IMR-90 (cell line): ENCODE measurements around the gene CDH13. TPM values are rescaled to one million over a fixed set of nuclear protein-coding genes. Genes with fewer than 3 reads are reported as not detected.
A peak's percentile ranks its signal among the peaks of the same experiment; 100 is the strongest.

Experiments used
- ATAC-seq: fragments of 200-7000 bp; cut with Tn5 transposase; 2 replicates; pipeline ENCODE4 v1.9.1; 2020; ENCODE audit warnings: low read depth, mild to moderate bottlenecking, moderate library complexity
- BruUV-seq: library from RNA; stranded (reverse); fragments of 400-500 nt; replicated peaks from 2 replicates; lab custom pipeline; 2021; lab: Mats Ljungman, UMichigan
- CTCF ChIA-PET: fragments of 300-600 bp; formaldehyde crosslinking; extraction: SDS; loops from one replicate; lab custom pipeline; 2021; ENCODE audit warnings: antibody characterized with exemption; lab: Yijun Ruan, JAX
- POLR2A ChIA-PET: fragments of 300-600 bp; sonication (Branson Sonifier 250); formaldehyde crosslinking; loops from one replicate; lab custom pipeline; 2022; ENCODE audit warnings: antibody characterized with exemption; ENCODE audit not compliant: unreplicated experiment; lab: Charles Lee
- DNase-seq: peaks from one replicate; pipeline ENCODE4 v3.0.0; 2013
- H2AFZ ChIP-seq: replicated peaks from 2 replicates; pipeline ENCODE3; 2013; ENCODE audit warnings: low read length, mild to moderate bottlenecking; ENCODE audit not compliant: poor library complexity
- H2AK5ac ChIP-seq: 2 replicates; pipeline ENCODE4 v1.6.1; 2013; ENCODE audit warnings: low read depth, low read length, inconsistent platforms
- H2AK9ac ChIP-seq: replicated peaks from 2 replicates; pipeline ENCODE3; 2013; ENCODE audit warnings: mild to moderate bottlenecking, low read depth, low read length, moderate library complexity; ENCODE audit not compliant: poor library complexity
- H2BK120ac ChIP-seq: 2 replicates; pipeline ENCODE4 v1.6.1; 2013; ENCODE audit warnings: low read depth, low read length, inconsistent platforms
- H2BK15ac ChIP-seq: 3 replicates; pipeline ENCODE4 v1.6.1; 2013; ENCODE audit warnings: low read depth, low read length, inconsistent platforms
- H2BK20ac ChIP-seq: 2 replicates; pipeline ENCODE4 v1.6.1; 2013; ENCODE audit warnings: low read depth, mild to moderate bottlenecking, inconsistent platforms, low read length, moderate library complexity
- H2BK5ac ChIP-seq: 2 replicates; pipeline ENCODE4 v1.6.1; 2013; ENCODE audit warnings: mild to moderate bottlenecking, low read depth, low read length, inconsistent platforms; ENCODE audit not compliant: poor library complexity, severe bottlenecking
- H3K14ac ChIP-seq: replicated peaks from 2 replicates; pipeline ENCODE4 v1.6.1; 2013; ENCODE audit warnings: low read depth, low read length, inconsistent platforms
- H3K18ac ChIP-seq: 2 replicates; pipeline ENCODE4 v1.6.1; 2013; ENCODE audit warnings: low read depth, low read length, control low read depth
- H3K23ac ChIP-seq: 2 replicates; pipeline ENCODE4 v1.6.1; 2013; ENCODE audit warnings: low read depth, low read length, inconsistent platforms
- H3K27ac ChIP-seq: 2 replicates; pipeline ENCODE4 v1.5.1; 2013; ENCODE audit warnings: mild to moderate bottlenecking, control low read depth, low read length; ENCODE audit not compliant: insufficient read depth
- H3K27me3 ChIP-seq: 2 replicates; pipeline ENCODE4 v1.6.1; 2013; ENCODE audit warnings: low read length; ENCODE audit not compliant: control insufficient read depth, insufficient read depth
- H3K36me3 ChIP-seq: 2 replicates; pipeline ENCODE4 v1.6.1; 2013; ENCODE audit warnings: low read length, mixed read lengths; ENCODE audit not compliant: control insufficient read depth, insufficient read depth
- H3K4ac ChIP-seq: 2 replicates; pipeline ENCODE4 v1.6.1; 2013; ENCODE audit warnings: low read depth, low read length, inconsistent platforms
- H3K4me1 ChIP-seq: 2 replicates; pipeline ENCODE4 v1.6.1; 2013; ENCODE audit warnings: low read length, mixed read lengths; ENCODE audit not compliant: control insufficient read depth, insufficient read depth
- H3K4me2 ChIP-seq: 2 replicates; pipeline ENCODE4 v1.6.1; 2013; ENCODE audit warnings: low read depth, mild to moderate bottlenecking, control low read depth, low read length, moderate library complexity
- H3K4me3 ChIP-seq: 2 replicates; pipeline ENCODE4 v1.5.1; 2013; ENCODE audit warnings: low read depth, mild to moderate bottlenecking, control low read depth, low read length, moderate library complexity; ENCODE audit not compliant: insufficient read depth
- H3K56ac ChIP-seq: 2 replicates; pipeline ENCODE4 v1.6.1; 2013; ENCODE audit warnings: low read length, inconsistent platforms; ENCODE audit not compliant: insufficient read depth; ENCODE audit errors: extremely low read depth
- H3K79me1 ChIP-seq, 2 experiments: 2 replicates each; pipeline ENCODE4 v1.6.1; 2013; ENCODE audit warnings: low read length in 2 of 2, inconsistent platforms in 1 of 2, low read depth in 1 of 2
- H3K9ac ChIP-seq: 2 replicates; pipeline ENCODE4 v1.6.1; 2013; ENCODE audit warnings: low read depth, low read length, control low read depth
- H3K9me1 ChIP-seq: 2 replicates; pipeline ENCODE4 v1.6.1; 2013; ENCODE audit warnings: low read length, inconsistent platforms; ENCODE audit not compliant: insufficient read depth
- H3K9me3 ChIP-seq: 2 replicates; pipeline ENCODE4 v1.6.1; 2013; ENCODE audit warnings: low read length; ENCODE audit not compliant: control insufficient read depth, insufficient read depth
- H4K20me1 ChIP-seq: 2 replicates; pipeline ENCODE4 v1.6.1; 2013; ENCODE audit warnings: low read length, inconsistent platforms; ENCODE audit not compliant: insufficient read depth
- H4K5ac ChIP-seq: 2 replicates; pipeline ENCODE4 v1.6.1; 2013; ENCODE audit warnings: mild to moderate bottlenecking, low read depth, low read length, control low read depth
- H4K8ac ChIP-seq, 2 experiments: 2 replicates each; pipeline ENCODE4 v1.6.1; 2013; ENCODE audit warnings: low read depth in 2 of 2, low read length in 2 of 2, control low read depth in 1 of 2, inconsistent platforms in 1 of 2
- H4K91ac ChIP-seq: 2 replicates; pipeline ENCODE4 v1.6.1; 2013; ENCODE audit warnings: low read depth, low read length, inconsistent platforms; ENCODE audit not compliant: insufficient read depth
- ELK1 ChIP-seq: fragments of 150-350 bp; IDR thresholded peaks from 2 replicates; pipeline ENCODE4 v1.6.1; 2016; ENCODE audit warnings: low read depth, mild to moderate bottlenecking, low read length, moderate library complexity, borderline replicate concordance
- MAFK ChIP-seq: IDR thresholded peaks from 2 replicates; pipeline ENCODE4 v1.6.1; 2012; ENCODE audit warnings: low read depth, low read length, improper control_type of control experiment
- WGBS, 2 experiments: methylation state at CpG; one replicate each; pipeline versions ENCODE4 v1.1.5 to v1.1.7; 2013; ENCODE audit warnings: missing lambda C conversion rate in 2 of 2; ENCODE audit not compliant: insufficient read length in 1 of 2; ENCODE audit errors: extremely low coverage in 2 of 2; 5-methylcytosine and 5-hydroxymethylcytosine counted together
- dilution Hi-C: fragments of 300-500 bp; cut with HindIII; formaldehyde crosslinking; loops from one replicate; pipeline ENCODE4 v1.14.3; 2018; ENCODE audit warnings: low sequenced_read_pairs; ENCODE audit not compliant: unreplicated experiment
- in situ Hi-C: fragments of 300-500 bp; cut with MboI; formaldehyde crosslinking; loops from 3 replicates; pipeline ENCODE4 v1.14.3; 2019; ENCODE audit warnings: low sequenced_read_pairs, inconsistent platforms, mixed read lengths
- intact Hi-C: fragments of 100-400 bp; cut with micrococcal nuclease; formaldehyde crosslinking; loops from 2 replicates; pipeline ENCODE4 v1.10.0; 2022
- polyA plus RNA-seq, 3 experiments: library from polyadenylated mRNA; depleted of rRNA; stranded (reverse); fragments of >200 nt; gene quantifications; 2 replicates each; pipeline ENCODE4 v1.2.3, GENCODE V29; 2012; ENCODE audit warnings: low replicate concordance in 1 of 3
- total RNA-seq: library from RNA; depleted of rRNA; stranded (reverse); fragments of >200 nt; gene quantifications from 2 replicates; pipeline ENCODE4 v1.2.3, GENCODE V29; 2012

The CDH13 gene
- total and polyA plus RNA-seq, 2 of the 4 experiments (the other 2 are of a cell fraction) = 61.6 to 74.7 TPM

- H3K9ac ChIP-seq = no peak overlapping the region
- no peaks in the 10 kb centered on the region for H3K36me3 ChIP-seq
- POLR2A ChIA-PET = no interaction called here
- H4K5ac ChIP-seq = no peak overlapping the region
- in situ Hi-C loops = no loop called here
- H4K20me1 ChIP-seq = no peaks in the 10 kb centered on the region
- no CpG with 5 or more reads among the region's 2 CpGs for WGBS, 2 experiments
- H3K14ac ChIP-seq = no peak overlapping the region
- no peak overlapping the region for H3K4me3 ChIP-seq
- no peaks in the 10 kb centered on the region for H3K4me1 ChIP-seq
- no peak overlapping the region for H2AK9ac ChIP-seq
- CTCF ChIA-PET = no interaction called here
- H3K56ac ChIP-seq = no peak overlapping the region
- H3K4ac ChIP-seq = no peak overlapping the region
- no peak overlapping the region for H2AFZ ChIP-seq
- H4K91ac ChIP-seq = no peak overlapping the region
- H3K9me1 ChIP-seq = no peaks in the 10 kb centered on the region
- no peak overlapping the region for H2BK20ac ChIP-seq
- H2AK5ac ChIP-seq = no peak overlapping the region
- no peak overlapping the region for H2BK120ac ChIP-seq
- no peaks in the 10 kb centered on the region for H3K9me3 ChIP-seq
- intact Hi-C loops = no loop called here
- H3K27ac ChIP-seq = no peak overlapping the region
- no peak overlapping the region for H3K4me2 ChIP-seq
- dilution Hi-C loops = no loop called here
- H2BK5ac ChIP-seq = no peak overlapping the region
- H2BK15ac ChIP-seq = no peak overlapping the region
- H3K79me1 ChIP-seq = no peaks in the 10 kb centered on the region; a peak in 1 of 4 replicates
- no peak overlapping the region for H3K18ac ChIP-seq
- BruUV-seq = no TSS peak
- TF ChIP-seq MAFK = 0 out of 2 replicates have a peak, but pooled peaks have one; percentile 4
- no peak for TF ChIP-seq ELK1
- H3K27me3 ChIP-seq = no peaks in the 10 kb centered on the region
- DNase-seq (no peak), ATAC-seq (no peak)
- no peak overlapping the region for H3K23ac ChIP-seq
- no peak overlapping the region for H4K8ac ChIP-seq
Measured at GRCh38 chr16:83159049-83159448, 532.3 kb downstream of the CDH13 start.
